ENCODE data around the gene AP2A2.

The AP2A2 gene

GRCh38 chr11:899724-900123 lies 25.9 kb upstream of the AP2A2 start:
- no peak for DNase-seq

- DNase-seq, result no peak
These were observed 25.1 kb upstream of the AP2A2 start for GRCh38 chr11:900545-900944.

- DNase-seq, result no peak
These were observed 24.1 kb upstream of the AP2A2 start for GRCh38 chr11:901452-902061.

GRCh38 chr11:904380-904779 lies 21.3 kb upstream of the AP2A2 start:
- DNase-seq, result no peak

GRCh38 chr11:905952-906351 lies 19.7 kb upstream of the AP2A2 start:
- no peak for DNase-seq

GRCh38 chr11:907668-908067 lies 18.0 kb upstream of the AP2A2 start:
- DNase-seq, result no peak

- DNase-seq, result no peak
These were observed 17.4 kb upstream of the AP2A2 start for GRCh38 chr11:908273-908672.

- no peak for DNase-seq
These were observed 16.3 kb upstream of the AP2A2 start for GRCh38 chr11:909406-909805.

- DNase-seq, result no peak
These were observed 15.6 kb upstream of the AP2A2 start for GRCh38 chr11:910044-910588.

GRCh38 chr11:910589-911030 lies 15.1 kb upstream of the AP2A2 start, which contains the start of gene CHID1:
Gene CHID1, minus strand, starts transcription at chr11:910810. Its CDS starts 5,994 bp downstream, at chr11:904816.
- peak; percentile 86 to 90 for DNase-seq

GRCh38 chr11:911031-911889 lies 14.4 kb upstream of the AP2A2 start:
- DNase-seq, result no peak

GRCh38 chr11:911890-912219 lies 13.8 kb upstream of the AP2A2 start:
- DNase-seq, result no peak

GRCh38 chr11:912266-912665 lies 13.4 kb upstream of the AP2A2 start:
- no peak for DNase-seq

GRCh38 chr11:913043-913442 lies 12.6 kb upstream of the AP2A2 start:
- DNase-seq, result no peak

- no peak for DNase-seq
These were observed 11.5 kb upstream of the AP2A2 start for GRCh38 chr11:914204-914603.

- DNase-seq, result no peak
These were observed 10.7 kb upstream of the AP2A2 start for GRCh38 chr11:914747-915501.

GRCh38 chr11:917426-917825 lies 8.2 kb upstream of the AP2A2 start:
- no peak for DNase-seq

GRCh38 chr11:921921-922678 lies 3.6 kb upstream of the AP2A2 start:
- DNase-seq, result no peak

GRCh38 chr11:923691-924405 lies 1.8 kb upstream of the AP2A2 start:
- no peak for DNase-seq

- no peak for DNase-seq
These were observed 1.1 kb upstream of the AP2A2 start for GRCh38 chr11:924406-925157.

GRCh38 chr11:925158-925495 lies 543 bp upstream of the AP2A2 start:
- DNase-seq, result no peak

All from NCI-H1930 (cell line).